Renal cortex interstitium (tissue), 11 donors: ENCODE data around the gene ATXN10. TPM values are rescaled to one million over a fixed set of nuclear protein-coding genes. Genes with fewer than 3 reads are reported as not detected.
"Not testable (repeated sequence)": the region's sequence is repeated elsewhere in the genome, so short reads cannot be mapped to it uniquely, and the experiment has no call there.

Experiments
- DNase-seq, 11 donors: peaks; one replicate each; pipeline ENCODE4 v3.0.0-alpha.2; 2013; ENCODE audit warnings: low read depth in 9 of 11, low spot score in 4 of 11; ENCODE audit errors: extremely low read depth in 1 of 11
- polyA plus RNA-seq, 3 donors: library from polyadenylated mRNA; unstranded; fragments of 120-200 nt; gene quantifications; one replicate each; pipeline ENCODE4 v1.2.1, GENCODE V29; 2013; ENCODE audit not compliant: insufficient read length in 3 of 3

ATXN10 gene
- polyA plus RNA-seq, 3 donors = 245 to 338 (median 294) TPM

DNA sequence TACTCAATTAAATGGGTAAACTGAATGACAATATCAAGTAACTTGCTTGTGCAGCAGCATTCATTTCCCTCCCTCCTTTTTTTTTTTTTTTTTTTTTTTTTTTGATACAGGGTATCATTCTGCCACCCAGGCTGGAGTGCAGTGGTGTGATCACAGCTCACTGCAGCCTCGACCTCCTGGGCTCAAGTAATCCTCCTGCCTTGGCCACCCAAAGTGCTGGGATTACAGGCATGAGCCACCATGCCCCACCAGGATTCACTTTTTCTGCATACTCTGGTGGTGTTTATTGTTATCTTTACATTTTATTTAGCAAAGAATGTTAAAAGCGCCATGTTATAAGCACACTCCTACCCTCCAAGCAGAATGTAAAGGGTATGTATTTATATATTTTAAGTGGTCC is 1.3 kb upstream of the ATXN10 start:
- not testable (repeated sequence) for DNase-seq

GRCh38 chr22:45670981-45671782 is 452 bp upstream of the ATXN10 start:
- no peak for DNase-seq

- DNase-seq = no peak
Observed at GRCh38 chr22:45672564-45673481, 1.2 kb downstream of the ATXN10 start.

DNA sequence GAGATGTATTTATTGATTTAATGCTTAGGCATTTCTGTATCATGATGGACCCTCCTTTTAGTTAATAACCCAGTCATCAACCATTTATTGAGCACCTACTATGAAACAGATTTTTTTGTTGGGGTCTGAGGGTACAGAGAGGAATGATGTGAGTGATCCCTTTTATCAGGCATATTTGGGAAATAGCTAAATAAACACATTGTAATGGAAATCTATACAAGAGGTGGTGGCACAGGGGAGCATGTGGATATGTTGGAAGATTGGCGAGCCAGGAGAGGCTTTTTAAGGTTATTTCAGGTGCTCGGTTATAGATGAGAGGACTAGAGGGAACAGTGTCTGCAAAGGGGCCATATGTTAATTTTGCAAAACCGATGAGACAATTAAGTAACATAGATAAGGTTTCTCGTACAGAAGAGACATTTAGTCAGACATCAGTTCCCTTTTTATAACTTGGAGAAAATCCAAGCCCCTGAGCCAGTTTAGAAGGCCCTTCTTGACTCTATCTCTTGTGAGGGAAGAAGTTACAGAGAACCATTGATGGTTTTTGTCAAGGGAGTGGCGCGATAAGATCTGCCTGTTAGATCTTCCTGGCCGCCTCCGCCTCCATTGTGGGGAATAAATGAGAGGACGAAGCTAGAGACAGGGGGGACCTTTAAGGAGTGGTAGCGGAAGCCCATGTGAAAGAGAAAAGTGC is 2.0 kb downstream of the ATXN10 start:
- no peak for DNase-seq

- DNase-seq = no peak
Observed at GRCh38 chr22:45676024-45676423, 4.4 kb downstream of the ATXN10 start.

DNA sequence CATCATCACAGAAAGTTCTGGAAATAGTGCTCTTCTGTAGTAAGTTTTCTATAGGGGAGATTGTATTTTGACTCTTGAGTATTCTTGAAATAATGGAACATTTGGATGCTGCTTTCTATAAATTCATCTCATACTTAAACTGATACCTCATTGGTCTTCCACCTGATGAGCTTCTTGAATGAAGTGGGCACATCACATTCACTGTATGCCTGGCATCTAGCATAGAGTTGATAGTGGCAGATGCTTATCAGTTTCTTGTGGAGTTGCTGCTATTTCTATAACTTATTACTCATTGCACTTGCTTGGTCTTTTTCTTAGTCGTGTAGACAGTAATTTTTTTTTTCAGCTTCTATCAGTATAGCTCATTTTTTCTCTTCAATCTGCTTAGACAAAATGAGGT is 5.4 kb downstream of the ATXN10 start:
- DNase-seq = no peak

GRCh38 chr22:45678961-45679912 is 7.6 kb downstream of the ATXN10 start:
- no peak for DNase-seq

DNA sequence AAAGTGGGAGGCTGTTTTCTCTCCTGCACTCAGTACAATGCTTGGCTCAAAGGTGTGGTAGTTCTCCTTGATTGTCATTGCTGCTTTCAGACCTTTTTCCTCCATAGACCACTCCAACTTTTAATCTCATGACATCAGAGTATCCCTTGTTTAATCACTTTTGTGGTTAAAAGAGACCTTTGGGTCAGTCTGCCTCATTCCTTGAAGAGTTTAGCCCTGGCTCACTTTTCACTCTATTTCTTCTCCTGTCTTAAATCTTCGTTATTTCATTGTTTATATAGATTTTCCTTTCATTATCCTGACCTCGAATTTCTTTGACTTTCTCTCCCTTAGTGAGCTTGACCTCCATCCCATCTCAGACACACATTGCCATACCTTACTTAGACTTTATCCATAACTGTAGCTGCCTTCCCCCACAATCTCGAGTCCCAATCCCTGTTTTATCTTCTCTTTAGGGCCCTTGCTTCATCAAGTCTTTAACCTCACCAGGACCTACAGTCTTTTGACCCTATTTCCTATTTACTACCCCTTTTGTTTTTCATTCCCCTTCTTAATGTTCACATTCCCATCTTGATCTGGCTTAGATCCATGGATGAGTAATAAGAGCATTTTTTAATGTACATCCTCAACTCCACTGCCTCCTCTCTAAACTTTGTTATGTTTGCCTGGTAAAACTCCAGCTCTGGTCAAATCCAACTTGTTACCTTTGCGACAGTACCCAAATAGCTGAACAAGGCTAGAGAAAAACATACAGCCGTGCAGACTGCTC is 9.5 kb downstream of the ATXN10 start:
- no peak for DNase-seq

DNA sequence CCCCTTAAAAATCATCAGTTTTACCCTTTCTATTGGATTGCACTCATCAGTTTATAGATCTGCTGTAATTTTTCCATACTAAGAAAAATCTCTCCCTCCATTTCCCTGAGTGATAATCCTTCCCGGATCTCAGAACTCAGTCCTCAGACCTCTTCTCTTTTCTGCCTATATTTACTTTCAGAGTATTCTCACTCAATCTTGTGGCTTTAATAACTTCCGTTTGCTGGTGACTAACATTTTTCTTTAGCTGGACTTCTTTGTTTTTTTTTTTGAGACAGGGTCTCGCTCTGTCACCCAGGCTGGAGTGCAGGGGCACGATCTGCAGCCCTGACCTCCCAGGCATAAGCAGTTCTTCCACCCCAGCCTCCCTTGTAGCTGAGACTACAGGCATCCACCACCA is 10.4 kb downstream of the ATXN10 start:
- DNase-seq = no peak

GRCh38 chr22:45682773-45683172 is 11.1 kb downstream of the ATXN10 start:
- DNase-seq = not testable (repeated sequence)

DNA sequence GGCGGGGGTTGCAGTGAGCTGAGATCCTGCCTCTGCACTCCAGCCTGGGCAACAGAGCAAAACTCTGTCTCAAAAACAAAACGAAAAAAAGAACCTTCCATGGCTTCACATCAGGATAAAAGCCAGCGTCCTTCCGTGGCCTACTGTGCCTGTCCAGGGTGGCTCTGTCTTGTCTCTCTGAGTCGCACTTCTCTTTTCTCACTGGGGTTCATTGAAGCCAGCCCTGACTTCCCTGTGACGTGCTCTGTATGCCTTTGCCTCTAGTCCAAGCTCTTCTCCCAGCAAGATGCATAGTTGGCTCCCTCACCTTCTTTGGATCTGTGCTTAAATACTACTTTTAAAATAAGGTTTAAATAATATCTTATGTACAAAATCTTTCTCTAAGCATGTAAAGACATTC is 11.6 kb downstream of the ATXN10 start:
- DNase-seq = no peak

DNA sequence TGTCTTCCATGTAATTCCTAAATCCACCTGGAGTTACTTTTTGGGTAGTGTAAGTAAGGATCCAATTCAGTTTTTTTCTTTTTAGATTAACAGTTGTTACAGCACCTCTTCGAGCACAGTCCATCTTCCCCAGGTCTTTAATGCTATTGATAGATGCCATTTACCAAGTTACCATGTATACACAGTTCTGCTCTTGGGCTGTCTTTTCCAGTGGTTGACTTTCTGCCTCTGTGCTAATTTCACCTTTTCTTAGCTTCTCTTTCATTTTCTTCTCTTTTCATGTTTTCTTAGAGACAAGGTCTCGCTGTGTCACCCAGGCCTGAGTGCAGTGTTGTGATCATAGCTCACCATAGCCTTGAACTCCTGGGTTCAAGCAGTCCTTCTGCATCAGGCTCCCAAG is 12.0 kb downstream of the ATXN10 start:
- no peak for DNase-seq

- no peak for DNase-seq
Observed at GRCh38 chr22:45684169-45684568, 12.5 kb downstream of the ATXN10 start.

GRCh38 chr22:45684752-45685574 is 13.3 kb downstream of the ATXN10 start:
- DNase-seq = no peak

GRCh38 chr22:45686004-45686403 is 14.4 kb downstream of the ATXN10 start:
- no peak for DNase-seq

- no peak for DNase-seq
Observed at GRCh38 chr22:45686836-45687235, 15.2 kb downstream of the ATXN10 start.

- no peak for DNase-seq
Observed at GRCh38 chr22:45688600-45689080, 17.0 kb downstream of the ATXN10 start.
